Gastrocnemius medialis (tissue), 4 donors: ENCODE data around the gene ZBTB22. TPM values are rescaled to one million over a fixed set of nuclear protein-coding genes. Genes with fewer than 3 reads are reported as not detected.

Experiments used
- ATAC-seq, 2 donors: fragments of 150-250 bp; one replicate each; pipeline ENCODE4 v1.9.1; 2016
- DNase-seq, 2 donors: peaks; one replicate each; pipeline ENCODE4 v3.0.0-alpha.2; 2019
- H3K27ac ChIP-seq, 4 donors: fragments of 200-600 bp; sonication (generic); 1 replicate in 1 of 4; 2 replicates in 3 of 4; pipeline ENCODE4 v1.5.1; 2016 to 2018; ENCODE audit warnings: mild to moderate bottlenecking in 2 of 4, moderate library complexity in 1 of 4
- H3K27me3 ChIP-seq, 3 donors: fragments of 200-600 bp; sonication (generic) in 2 of 3; 1 replicate in 1 of 3; 2 replicates in 2 of 3; pipeline versions ENCODE4 v1.5.1 to v1.6.0; 2016 to 2019; ENCODE audit warnings: mild to moderate bottlenecking in 1 of 3, moderate library complexity in 1 of 3
- H3K36me3 ChIP-seq, 2 donors: fragments of 200-600 bp; sonication (generic) in 1 of 2; one replicate each; pipeline ENCODE4 v1.5.1; 2017 to 2018
- H3K4me1 ChIP-seq, 2 donors: fragments of 200-600 bp; sonication (generic) in 1 of 2; one replicate each; pipeline ENCODE4 v1.5.1; 2016 to 2017; ENCODE audit warnings: mild to moderate bottlenecking in 2 of 2
- H3K4me3 ChIP-seq, 4 donors: fragments of 200-600 bp; sonication (generic) in 3 of 4; 1 replicate in 1 of 4; 2 replicates in 3 of 4; pipeline ENCODE4 v1.5.1; 2016 to 2019; ENCODE audit warnings: mild to moderate bottlenecking in 2 of 4
- H3K9me3 ChIP-seq, 3 donors: fragments of 200-600 bp; sonication (generic) in 2 of 3; 1 replicate in 1 of 3; 2 replicates in 2 of 3; pipeline ENCODE4 v1.5.1; 2016 to 2019
- CTCF ChIP-seq, 5 experiments: fragments of 450-650 bp in 3 of 5; fragments of 200-600 bp in 2 of 5; sonication (generic) in 2 of 5; IDR thresholded peaks in 4 of 5; conservative IDR thresholded peaks in 1 of 5; 1 replicate in 4 of 5; 2 replicates in 1 of 5; pipeline ENCODE4 v1.5.1; 2016 to 2019; ENCODE audit warnings: antibody characterized with exemption in 5 of 5, mild to moderate bottlenecking in 3 of 5, moderate library complexity in 3 of 5
- POLR2A ChIP-seq, 2 donors: fragments of 450-650 bp; IDR thresholded peaks; one replicate each; pipeline ENCODE4 v1.6.1; 2017; ENCODE audit warnings: antibody characterized with exemption in 2 of 2, mild to moderate bottlenecking in 2 of 2, moderate library complexity in 2 of 2
- in situ Hi-C, 4 donors: fragments of 200-750 bp; cut with MboI; loops; one replicate each; pipeline versions ENCODE4 v1.15.0 to v1.8.0; 2017; ENCODE audit warnings: low sequenced_read_pairs in 4 of 4
- intact Hi-C: fragments of 100-400 bp; cut with DNase I; formaldehyde crosslinking; loops from one replicate; pipeline ENCODE4 v1.15.1; 2023; ENCODE audit warnings: low total_unique reads
- total RNA-seq, 4 donors: library from RNA; depleted of rRNA; stranded (reverse); fragments of >200 nt; gene quantifications; one replicate each; pipeline versions ENCODE4 v1.1.0 to v1.2.3, GENCODE V29; 2016

ZBTB22 gene
- total RNA-seq, 4 donors from 2014 or later: 9.0 to 19.3 (median 16.3) TPM

GRCh38 chr6:33301877-33302276, 15.7 kb downstream of the ZBTB22 start:
- in situ Hi-C loops: no loop called here

GRCh38 chr6:33299237-33299944, 18.2 kb downstream of the ZBTB22 start:
- Histone ChIP-seq H3K4me3 (peak overlapping the region; percentile 71 to 86 (median 80)), H3K27me3 (no peaks in the 10 kb centered on the region), H3K36me3 (peaks cover 0 to 31% of the 10 kb centered on the region in 2 donors), H3K9me3 (no peaks in the 10 kb centered on the region), H3K27ac (peak overlapping the region; percentile 96 to 99 (median 97)), H3K4me1 (peaks cover 11 to 23% of the 10 kb centered on the region in 2 donors)
- in situ Hi-C loops: loop anchor here in 1 of 4 donors (25.0 kb wide), 1 partner anchor 1437 kb away; the partner anchor contains the start of gene NEU1
- DNase-seq (peak; percentile 84 to 89), ATAC-seq (peak; percentile 90 to 93)
- TF ChIP-seq CTCF (IDR thresholded peaks at IDR 0.05 in 4 of 5, conservative IDR thresholded peaks at IDR 0.05 in 1 of 5) (peak; percentile 55 to 85 (median 80)), POLR2A (IDR thresholded peaks at IDR 0.05) (peak; percentile 78 to 86)
- intact Hi-C loops: loop anchor here (1.0 to 2.0 kb wide), 5 partner anchors 18 to 99 kb away; partner anchors contain the start of genes B3GALT4, RXRB, SLC39A7 and VPS52

More at GRCh38 chr6:33301877-33302276, 15.7 kb downstream of the ZBTB22 start:
- Histone ChIP-seq H3K27ac (no peak overlapping the region), H3K4me1 (peaks cover 11 to 23% of the 10 kb centered on the region in 2 donors), H3K9me3 (no peaks in the 10 kb centered on the region), H3K36me3 (peaks cover 0 to 9% of the 10 kb centered on the region in 2 donors), H3K4me3 (no peak overlapping the region), H3K27me3 (no peaks in the 10 kb centered on the region)
- intact Hi-C loops: no loop called here
- ATAC-seq (no peak), DNase-seq (no peak)
- no peak for TF ChIP-seq POLR2A (IDR thresholded peaks at IDR 0.05)
- no peak for TF ChIP-seq CTCF (IDR thresholded peaks at IDR 0.05 in 4 of 5, conservative IDR thresholded peaks at IDR 0.05 in 1 of 5)

GRCh38 chr6:33298773-33299236, 18.7 kb downstream of the ZBTB22 start, which contains the start of gene RGL2:
RGL2 (minus strand) TSS chr6:33298942; CDS start chr6:33298610, 332 bp downstream.
- ATAC-seq: peak; percentile 64
- H3K4me1 ChIP-seq: peaks cover 11 to 23% of the 10 kb centered on the region in 2 donors
- intact Hi-C loops (loop anchor here (1.0 to 2.0 kb wide), 6 partner anchors 10 to 99 kb away; partner anchors contain the start of genes B3GALT4, PFDN6, RXRB and SLC39A7), in situ Hi-C loops (loop anchor here in 1 of 4 donors (25.0 kb wide), 1 partner anchor 1437 kb away; the partner anchor contains the start of gene NEU1)
- H3K36me3 ChIP-seq: peaks cover 0 to 37% of the 10 kb centered on the region in 2 donors
- no peaks in the 10 kb centered on the region for H3K27me3 ChIP-seq
- no peaks in the 10 kb centered on the region for H3K9me3 ChIP-seq
- peak within 1 kb of the TSS; percentile 71 to 86 (median 80) for H3K4me3 ChIP-seq
- H3K27ac ChIP-seq: peak within 1 kb of the TSS; percentile 96 to 99 (median 97)
- DNase-seq: peak; percentile 76 to 80
- TF ChIP-seq POLR2A (IDR thresholded peaks at IDR 0.05) (no peak), CTCF (IDR thresholded peaks at IDR 0.05 in 4 of 5, conservative IDR thresholded peaks at IDR 0.05 in 1 of 5) (no peak)

- DNase-seq (peak in 1 of 2 donors; percentile 71), ATAC-seq (peak; percentile 19 to 27)
- in situ Hi-C loops: loop anchor here in 1 of 4 donors (25.0 kb wide), 1 partner anchor 1436 kb away; the partner anchor contains the start of gene NEU1
- peak overlapping the region; percentile 71 to 86 (median 80) for H3K4me3 ChIP-seq
- no peaks in the 10 kb centered on the region for H3K9me3 ChIP-seq
- H3K36me3 ChIP-seq: peaks cover 0 to 39% of the 10 kb centered on the region in 2 donors
- no peaks in the 10 kb centered on the region for H3K27me3 ChIP-seq
- H3K27ac ChIP-seq: peak overlapping the region; percentile 96 to 99 (median 97)
- TF ChIP-seq CTCF (IDR thresholded peaks at IDR 0.05 in 4 of 5, conservative IDR thresholded peaks at IDR 0.05 in 1 of 5) (no peak), POLR2A (IDR thresholded peaks at IDR 0.05) (peak in 1 of 2 donors; percentile 26)
- peaks cover 11 to 23% of the 10 kb centered on the region in 2 donors for H3K4me1 ChIP-seq
- intact Hi-C loops: loop anchor here (1.0 to 2.0 kb wide), 2 partner anchors 9 to 49 kb away; partner anchors contain the start of genes PFDN6 and WDR46
Measured at GRCh38 chr6:33297956-33298772, 19.4 kb downstream of the ZBTB22 start.
